RWPE1 (cell line): Measurements from ENCODE around the gene TLR6.
"Not testable (repeated sequence)": the region's sequence is repeated elsewhere in the genome, so short reads cannot be mapped to it uniquely, and the experiment has no call there.

Experiments
- CTCF ChIA-PET: fragments of 350-600 bp; sonication (Branson Sonifier 250); formaldehyde crosslinking; extraction: SDS; loops from one replicate; lab custom pipeline; 2021; lab: Yijun Ruan, JAX
- POLR2A ChIA-PET: fragments of 400-600 bp; formaldehyde crosslinking; extraction: SDS; loops from one replicate; lab custom pipeline; 2020; ENCODE audit warnings: antibody characterized with exemption; ENCODE audit not compliant: low non-redundant PET; lab: Yijun Ruan, JAX
- DNase-seq: peaks from one replicate; pipeline ENCODE4 v3.0.0; 2012; ENCODE audit warnings: low spot score
- H3K27ac ChIP-seq: fragments of 450-650 bp; 2 replicates; pipeline ENCODE4 v1.5.1; 2017
- CTCF ChIP-seq: fragments of 450-650 bp; conservative IDR thresholded peaks from 2 replicates; pipeline ENCODE4 v1.5.1; 2017; ENCODE audit warnings: low read depth, mild to moderate bottlenecking

The TLR6 gene

GRCh38 chr4:38780833-38781484 lies 75.7 kb downstream of the TLR6 start:
- H3K27ac ChIP-seq = no peak overlapping the region
- TF ChIP-seq CTCF = no peak
- POLR2A ChIA-PET = no interaction called here
- no peak for DNase-seq
- CTCF ChIA-PET = interaction anchor here (0.5 to 3.4 kb wide), 4 partner anchors 21 to 711 kb away, joined by 3 to 20 read pairs (median 4); no protein-coding TSS in a partner anchor

- TF ChIP-seq CTCF = no peak
- DNase-seq = no peak
- H3K27ac ChIP-seq = no peak overlapping the region
- ChIA-PET CTCF (interaction anchor here (0.5 to 0.7 kb wide), 2 partner anchors 30 to 601 kb away, joined by 3 to 4 read pairs; no protein-coding TSS in a partner anchor), POLR2A (no interaction called here)
Measured at GRCh38 chr4:38779790-38780189, 76.8 kb downstream of the TLR6 start.

GRCh38 chr4:38777925-38778324 lies 78.7 kb downstream of the TLR6 start:
- POLR2A ChIA-PET, H3K27ac ChIP-seq, CTCF ChIA-PET, DNase-seq: not testable (repeated sequence)

GRCh38 chr4:38775326-38775725 lies 81.3 kb downstream of the TLR6 start:
- TF ChIP-seq CTCF = no peak
- ChIA-PET CTCF (interaction anchor here (0.6 to 0.7 kb wide), 2 partner anchors 99 to 444 kb away, joined by 3 to 4 read pairs; no protein-coding TSS in a partner anchor), POLR2A (no interaction called here)
- H3K27ac ChIP-seq = no peak overlapping the region
- DNase-seq = no peak

- TF ChIP-seq CTCF = no peak
- POLR2A ChIA-PET = no interaction called here
- CTCF ChIA-PET = no interaction called here
- DNase-seq = no peak
- no peak overlapping the region for H3K27ac ChIP-seq
Measured at GRCh38 chr4:38774181-38774955, 82.2 kb downstream of the TLR6 start.
